GM23248 (cell line): ENCODE measurements around the gene MYRIP.

Experiments used
- EZH2 ChIP-seq: fragments of 200-600 bp; sonication (generic); IDR thresholded peaks from 2 replicates; pipeline ENCODE4 v1.6.1; 2018; ENCODE audit warnings: antibody characterized with exemption, mild to moderate bottlenecking; ENCODE audit not compliant: insufficient read depth, poor library complexity, severe bottlenecking
- EZH2phosphoT487 ChIP-seq: fragments of 200-600 bp; sonication (generic); IDR thresholded peaks from 2 replicates; pipeline ENCODE4 v1.6.1; 2018; ENCODE audit warnings: antibody characterized with exemption, moderate library complexity, mild to moderate bottlenecking, low read depth; ENCODE audit not compliant: insufficient read depth

- TF ChIP-seq EZH2phosphoT487 (no peak), EZH2 (no peak)
Measured at GRCh38 chr3:39934696-39935095, 125.3 kb downstream of the MYRIP start.
